ENCODE measurements around the gene TSPAN32. TPM values are rescaled to one million over a fixed set of nuclear protein-coding genes. Genes with fewer than 3 reads are reported as not detected.

Gene TSPAN32
- total RNA-seq, 1 experiment from 2014 or later: not detected

- Mint-ChIP-seq H3K36me3 (ENCODE audit: insufficient read depth, unreplicated experiment) (no peaks in the 10 kb centered on the region), H3K9me3 (ENCODE audit: unreplicated experiment) (no peaks in the 10 kb centered on the region), H3K27me3 (ENCODE audit: insufficient read depth, unreplicated experiment) (peaks cover 22% of the 10 kb centered on the region), H3K27ac (ENCODE audit: low read depth, unreplicated experiment) (no peak overlapping the region), H3K4me3 (ENCODE audit: unreplicated experiment) (no peak overlapping the region), H3K4me1 (ENCODE audit: insufficient read depth, unreplicated experiment) (no peaks in the 10 kb centered on the region)
- no peak for DNase-seq (ENCODE audit: unreplicated experiment)
- no TSS peak for BruUV-seq (replicated peaks)
- ChIA-PET POLR2A (no interaction called here), CTCF (no interaction called here)
- TF ChIP-seq, protein P1, sequence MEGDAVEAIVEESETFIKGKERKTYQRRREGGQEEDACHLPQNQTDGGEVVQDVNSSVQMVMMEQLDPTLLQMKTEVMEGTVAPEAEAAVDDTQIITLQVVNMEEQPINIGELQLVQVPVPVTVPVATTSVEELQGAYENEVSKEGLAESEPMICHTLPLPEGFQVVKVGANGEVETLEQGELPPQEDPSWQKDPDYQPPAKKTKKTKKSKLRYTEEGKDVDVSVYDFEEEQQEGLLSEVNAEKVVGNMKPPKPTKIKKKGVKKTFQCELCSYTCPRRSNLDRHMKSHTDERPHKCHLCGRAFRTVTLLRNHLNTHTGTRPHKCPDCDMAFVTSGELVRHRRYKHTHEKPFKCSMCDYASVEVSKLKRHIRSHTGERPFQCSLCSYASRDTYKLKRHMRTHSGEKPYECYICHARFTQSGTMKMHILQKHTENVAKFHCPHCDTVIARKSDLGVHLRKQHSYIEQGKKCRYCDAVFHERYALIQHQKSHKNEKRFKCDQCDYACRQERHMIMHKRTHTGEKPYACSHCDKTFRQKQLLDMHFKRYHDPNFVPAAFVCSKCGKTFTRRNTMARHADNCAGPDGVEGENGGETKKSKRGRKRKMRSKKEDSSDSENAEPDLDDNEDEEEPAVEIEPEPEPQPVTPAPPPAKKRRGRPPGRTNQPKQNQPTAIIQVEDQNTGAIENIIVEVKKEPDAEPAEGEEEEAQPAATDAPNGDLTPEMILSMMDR (IDR thresholded peaks at IDR 0.05; ENCODE audit: unreplicated experiment): no peak
- intact Hi-C loops (cut with micrococcal nuclease): no loop called here
These were observed 28.9 kb upstream of the TSPAN32 start for GRCh38 chr11:2272946-2273280.

- H3K27me3 Mint-ChIP-seq (ENCODE audit: insufficient read depth, unreplicated experiment): peaks cover 26% of the 10 kb centered on the region
- POLR2A ChIA-PET: no interaction called here
These were observed 28.5 kb upstream of the TSPAN32 start for GRCh38 chr11:2273311-2273710.

DNA sequence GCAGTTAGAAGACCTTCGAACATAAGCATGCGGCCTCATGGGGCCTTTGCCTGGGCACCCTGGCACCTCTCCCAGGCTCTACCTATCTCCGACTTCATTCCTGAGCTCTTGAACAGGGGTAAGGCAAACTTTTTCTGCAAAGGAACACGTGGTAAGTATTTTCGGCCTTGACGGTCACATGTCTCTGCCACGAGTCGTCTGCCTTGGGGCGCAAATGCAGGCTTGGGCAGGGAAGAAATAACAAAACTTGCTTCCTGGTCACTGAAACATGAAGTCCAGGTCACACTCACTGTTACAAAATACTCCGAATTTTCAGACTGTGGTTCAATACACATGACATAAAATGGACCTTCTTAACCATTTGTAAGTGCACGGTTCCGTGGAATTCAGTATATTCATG, 28.0 kb upstream of the TSPAN32 start:
- TF ChIP-seq, protein P1 (IDR thresholded peaks at IDR 0.05; ENCODE audit: unreplicated experiment): no peak
- POLR2A ChIA-PET: no interaction called here
- intact Hi-C loops (cut with micrococcal nuclease): no loop called here
- Mint-ChIP-seq H3K27ac (ENCODE audit: low read depth, unreplicated experiment) (no peak overlapping the region), H3K36me3 (ENCODE audit: insufficient read depth, unreplicated experiment) (no peaks in the 10 kb centered on the region), H3K4me1 (ENCODE audit: insufficient read depth, unreplicated experiment) (no peaks in the 10 kb centered on the region), H3K27me3 (ENCODE audit: insufficient read depth, unreplicated experiment) (peaks cover 30% of the 10 kb centered on the region), H3K9me3 (ENCODE audit: unreplicated experiment) (no peaks in the 10 kb centered on the region), H3K4me3 (ENCODE audit: unreplicated experiment) (no peak overlapping the region)
- CTCF ChIA-PET: interaction anchor here (0.6 to 1.1 kb wide), 2 partner anchors 17 to 25 kb away, joined by 3 read pairs; no protein-coding TSS in a partner anchor
- DNase-seq (ENCODE audit: unreplicated experiment): no peak
- BruUV-seq (replicated peaks): no TSS peak

More at GRCh38 chr11:2273311-2273710, 28.5 kb upstream of the TSPAN32 start:
- intact Hi-C loops (cut with micrococcal nuclease): no loop called here
- H3K9me3 Mint-ChIP-seq (ENCODE audit: unreplicated experiment): no peaks in the 10 kb centered on the region
- H3K27ac Mint-ChIP-seq (ENCODE audit: low read depth, unreplicated experiment): no peak overlapping the region
- H3K4me1 Mint-ChIP-seq (ENCODE audit: insufficient read depth, unreplicated experiment): no peaks in the 10 kb centered on the region
- no peaks in the 10 kb centered on the region for H3K36me3 Mint-ChIP-seq (ENCODE audit: insufficient read depth, unreplicated experiment)
- BruUV-seq (replicated peaks): no TSS peak
- CTCF ChIA-PET: interaction anchor here (0.6 to 1.1 kb wide), 2 partner anchors 17 to 26 kb away, joined by 3 read pairs; no protein-coding TSS in a partner anchor
- no peak for DNase-seq (ENCODE audit: unreplicated experiment)
- H3K4me3 Mint-ChIP-seq (ENCODE audit: unreplicated experiment): no peak overlapping the region
- TF ChIP-seq, protein P1 (IDR thresholded peaks at IDR 0.05; ENCODE audit: unreplicated experiment): no peak

- peaks cover 47% of the 10 kb centered on the region for H3K27me3 Mint-ChIP-seq (ENCODE audit: insufficient read depth, unreplicated experiment)
- no peak for DNase-seq (ENCODE audit: unreplicated experiment)
- CTCF ChIA-PET: interaction anchor here (1.4 to 3.3 kb wide), 2 partner anchors 81 to 145 kb away, joined by 5 to 16 read pairs; no protein-coding TSS in a partner anchor
- BruUV-seq (replicated peaks): no TSS peak
- H3K4me1 Mint-ChIP-seq (ENCODE audit: insufficient read depth, unreplicated experiment): no peaks in the 10 kb centered on the region
- H3K9me3 Mint-ChIP-seq (ENCODE audit: unreplicated experiment): peaks cover 5% of the 10 kb centered on the region
- H3K27ac Mint-ChIP-seq (ENCODE audit: low read depth, unreplicated experiment): no peak overlapping the region
- POLR2A ChIA-PET: interaction anchor here (0.6 kb wide), 1 partner anchor 51 kb away, joined by 3 read pairs; no protein-coding TSS in a partner anchor
- H3K4me3 Mint-ChIP-seq (ENCODE audit: unreplicated experiment): no peak overlapping the region
- intact Hi-C loops (cut with micrococcal nuclease): no loop called here
- H3K36me3 Mint-ChIP-seq (ENCODE audit: insufficient read depth, unreplicated experiment): no peaks in the 10 kb centered on the region
- TF ChIP-seq, protein P1 (IDR thresholded peaks at IDR 0.05; ENCODE audit: unreplicated experiment): no peak
These were observed 26.2 kb upstream of the TSPAN32 start for GRCh38 chr11:2275334-2276279.
